ENCODE results near the gene PIM1. TPM values are rescaled to one million over a fixed set of nuclear protein-coding genes. Genes with fewer than 3 reads are reported as not detected.

Gene PIM1
- total RNA-seq, 1 donor from 2014 or later: 12.8 TPM

DNA sequence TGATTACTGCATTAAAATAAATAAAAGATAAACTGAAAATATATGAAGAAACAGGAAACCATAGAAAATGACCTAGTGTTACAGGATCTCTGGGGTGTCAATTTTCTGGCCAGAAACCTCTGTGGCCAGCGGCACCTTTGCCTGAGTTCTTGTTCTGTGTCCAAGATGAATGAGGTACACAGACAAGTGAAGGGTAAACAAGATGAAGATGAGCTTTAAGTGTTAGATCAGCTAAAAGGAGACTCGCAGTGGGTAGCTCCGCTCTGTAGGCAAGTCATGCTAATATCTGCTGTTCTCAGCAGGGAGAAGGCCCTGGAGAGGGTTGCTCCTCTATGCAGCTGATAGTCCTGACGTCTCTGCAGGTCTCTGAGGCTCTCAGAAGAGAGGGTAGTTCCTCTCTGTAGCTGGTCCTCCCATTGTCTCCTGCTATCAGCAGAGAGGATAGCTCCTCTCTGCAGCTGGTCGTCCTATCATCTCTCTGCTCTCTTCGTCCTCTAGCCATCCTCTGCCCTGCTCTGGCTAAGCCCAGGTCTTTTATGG lies 51.7 kb downstream of the PIM1 start:
- Mint-ChIP-seq H3K36me3 (ENCODE audit: unreplicated experiment) (no peaks in the 10 kb centered on the region), H3K9me3 (ENCODE audit: unreplicated experiment) (no peaks in the 10 kb centered on the region), H3K27ac (ENCODE audit: unreplicated experiment) (peak overlapping the region; percentile 23)

DNA sequence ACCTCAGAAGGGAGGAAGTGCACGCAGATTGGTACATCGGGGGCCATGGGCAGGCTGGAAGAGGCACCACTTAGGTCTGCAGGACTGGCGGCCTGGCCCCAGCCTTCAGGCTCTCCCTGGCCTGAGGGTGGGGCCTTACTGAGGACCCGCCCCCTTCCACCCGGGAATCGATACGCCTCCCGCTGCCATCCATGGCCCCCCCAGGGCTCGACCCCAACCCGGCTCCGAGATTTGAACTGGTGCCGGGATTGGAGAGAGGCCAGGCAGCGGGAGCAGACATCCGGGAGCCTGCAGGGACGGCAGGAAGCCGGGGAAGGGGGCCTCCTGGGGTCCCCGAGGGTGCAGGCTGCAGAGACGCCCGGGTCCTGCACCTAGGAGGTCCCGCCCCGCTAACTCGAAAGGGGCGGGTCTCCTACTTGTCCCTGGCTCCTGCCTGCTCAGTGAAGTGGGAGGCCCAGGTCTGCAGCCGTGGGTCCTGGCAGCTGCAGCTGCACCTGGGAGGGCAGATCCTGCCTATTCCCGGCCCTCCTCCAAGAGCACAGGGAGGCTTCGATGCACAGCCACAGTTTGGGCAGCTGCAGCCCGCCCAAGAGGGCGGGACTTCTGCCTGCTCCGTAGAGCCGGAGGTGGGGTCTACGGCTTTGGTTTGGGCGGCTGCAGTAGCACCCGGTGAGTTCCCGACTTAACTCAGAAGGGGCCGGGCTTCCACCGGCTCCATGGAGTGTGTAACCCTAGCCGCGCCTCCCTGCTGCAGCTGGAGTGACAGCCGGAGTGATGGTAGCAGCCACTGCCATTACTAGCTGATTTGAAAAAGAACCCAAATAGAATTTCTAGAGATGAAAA lies 52.4 kb downstream of the PIM1 start:
- no peaks in the 10 kb centered on the region for H3K36me3 Mint-ChIP-seq (ENCODE audit: unreplicated experiment)
- H3K4me1 Mint-ChIP-seq (ENCODE audit: unreplicated experiment): peaks cover 13% of the 10 kb centered on the region
- TF ChIP-seq, protein P1, sequence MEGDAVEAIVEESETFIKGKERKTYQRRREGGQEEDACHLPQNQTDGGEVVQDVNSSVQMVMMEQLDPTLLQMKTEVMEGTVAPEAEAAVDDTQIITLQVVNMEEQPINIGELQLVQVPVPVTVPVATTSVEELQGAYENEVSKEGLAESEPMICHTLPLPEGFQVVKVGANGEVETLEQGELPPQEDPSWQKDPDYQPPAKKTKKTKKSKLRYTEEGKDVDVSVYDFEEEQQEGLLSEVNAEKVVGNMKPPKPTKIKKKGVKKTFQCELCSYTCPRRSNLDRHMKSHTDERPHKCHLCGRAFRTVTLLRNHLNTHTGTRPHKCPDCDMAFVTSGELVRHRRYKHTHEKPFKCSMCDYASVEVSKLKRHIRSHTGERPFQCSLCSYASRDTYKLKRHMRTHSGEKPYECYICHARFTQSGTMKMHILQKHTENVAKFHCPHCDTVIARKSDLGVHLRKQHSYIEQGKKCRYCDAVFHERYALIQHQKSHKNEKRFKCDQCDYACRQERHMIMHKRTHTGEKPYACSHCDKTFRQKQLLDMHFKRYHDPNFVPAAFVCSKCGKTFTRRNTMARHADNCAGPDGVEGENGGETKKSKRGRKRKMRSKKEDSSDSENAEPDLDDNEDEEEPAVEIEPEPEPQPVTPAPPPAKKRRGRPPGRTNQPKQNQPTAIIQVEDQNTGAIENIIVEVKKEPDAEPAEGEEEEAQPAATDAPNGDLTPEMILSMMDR (IDR thresholded peaks at IDR 0.05): no peak
- no peaks in the 10 kb centered on the region for H3K27me3 Mint-ChIP-seq (ENCODE audit: unreplicated experiment)
- H3K27ac Mint-ChIP-seq (ENCODE audit: unreplicated experiment): peak overlapping the region; percentile 55
- H3K4me3 Mint-ChIP-seq (ENCODE audit: unreplicated experiment): peak overlapping the region; percentile 71
- H3K9me3 Mint-ChIP-seq (ENCODE audit: unreplicated experiment): no peaks in the 10 kb centered on the region
- peak; percentile 92 for DNase-seq (ENCODE audit: extremely low spot score, unreplicated experiment)

More for the DNA sequence above, 51.7 kb downstream of the PIM1 start:
- TF ChIP-seq, protein P1 (IDR thresholded peaks at IDR 0.05): no peak
- Mint-ChIP-seq H3K4me3 (ENCODE audit: unreplicated experiment) (peak overlapping the region; percentile 71), H3K4me1 (ENCODE audit: unreplicated experiment) (peaks cover 13% of the 10 kb centered on the region), H3K27me3 (ENCODE audit: unreplicated experiment) (no peaks in the 10 kb centered on the region)
- no peak for DNase-seq (ENCODE audit: extremely low spot score, unreplicated experiment)

DNA sequence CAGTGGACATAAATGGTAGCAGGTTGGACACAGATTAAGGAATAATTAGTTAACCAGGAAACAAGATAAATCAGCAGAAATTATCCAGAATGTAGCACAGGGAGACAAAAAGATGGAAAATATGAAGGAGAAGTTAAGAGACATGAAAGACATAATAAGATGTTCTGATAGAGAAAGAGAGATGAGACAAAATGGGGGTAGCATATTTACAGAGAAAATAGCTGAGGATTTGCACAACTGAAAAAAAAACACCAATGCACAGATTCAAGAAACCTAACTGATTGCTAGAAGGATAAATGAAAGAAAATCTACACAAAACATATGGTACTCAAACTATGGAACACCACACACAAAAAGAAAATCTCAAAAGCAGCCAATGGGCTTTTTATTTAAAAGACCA lies 53.0 kb downstream of the PIM1 start:
- H3K36me3 Mint-ChIP-seq (ENCODE audit: unreplicated experiment): no peaks in the 10 kb centered on the region
- TF ChIP-seq, protein P1 (IDR thresholded peaks at IDR 0.05): no peak
- H3K4me3 Mint-ChIP-seq (ENCODE audit: unreplicated experiment): peak overlapping the region; percentile 71
- H3K4me1 Mint-ChIP-seq (ENCODE audit: unreplicated experiment): peaks cover 13% of the 10 kb centered on the region
- DNase-seq (ENCODE audit: extremely low spot score, unreplicated experiment): no peak
- H3K27me3 Mint-ChIP-seq (ENCODE audit: unreplicated experiment): no peaks in the 10 kb centered on the region
- H3K27ac Mint-ChIP-seq (ENCODE audit: unreplicated experiment): peak overlapping the region; percentile 55
- no peaks in the 10 kb centered on the region for H3K9me3 Mint-ChIP-seq (ENCODE audit: unreplicated experiment)

Other genes with a start within 250 kb of the PIM1 start
- gene PI16, start 215.4 kb upstream of the PIM1 start, total RNA-seq: not detected in 2 replicates
- 175 and 180 TPM in 2 replicates for gene MTCH1, start 184.0 kb upstream of the PIM1 start, total RNA-seq
- not detected in 2 replicates for gene FGD2, start 164.5 kb upstream of the PIM1 start, total RNA-seq
- gene TBC1D22B, start 87.6 kb downstream of the PIM1 start, total RNA-seq: 13.5 and 13.8 TPM in 2 replicates
- gene TMEM217, start 88.0 kb downstream of the PIM1 start, total RNA-seq: 3.5 and 5.0 TPM in 2 replicates
- gene RNF8, start 183.8 kb downstream of the PIM1 start, total RNA-seq: 18.2 and 18.3 TPM in 2 replicates